Glomerular visceral epithelial cell (primary cell): Measurements from ENCODE around the gene SIGLEC9.

Source experiments
- DNase-seq: peaks from one replicate; pipeline ENCODE4 v3.0.0-alpha.2; 2016; ENCODE audit errors: extremely low spot score

SIGLEC9 gene

GRCh38 chr19:51144482-51145045 lies 19.9 kb downstream of the SIGLEC9 start:
- DNase-seq, result no peak

- no peak for DNase-seq
Measured at GRCh38 chr19:51145916-51146493, 21.3 kb downstream of the SIGLEC9 start.

GRCh38 chr19:51146751-51147150 lies 22.0 kb downstream of the SIGLEC9 start:
- no peak for DNase-seq

- no peak for DNase-seq
Measured at GRCh38 chr19:51147663-51148062, 23.0 kb downstream of the SIGLEC9 start.

- no peak for DNase-seq
Measured at GRCh38 chr19:51148580-51148979, 23.9 kb downstream of the SIGLEC9 start.

GRCh38 chr19:51150627-51151026 lies 25.9 kb downstream of the SIGLEC9 start:
- no peak for DNase-seq

GRCh38 chr19:51156710-51157109 lies 32.0 kb downstream of the SIGLEC9 start:
- no peak for DNase-seq

- no peak for DNase-seq
Measured at GRCh38 chr19:51157265-51157664, 32.6 kb downstream of the SIGLEC9 start.

- peak; percentile 47 for DNase-seq
Measured at GRCh38 chr19:51158474-51159129, 33.9 kb downstream of the SIGLEC9 start.

GRCh38 chr19:51159656-51160055 lies 35.0 kb downstream of the SIGLEC9 start:
- no peak for DNase-seq

- no peak for DNase-seq
Measured at GRCh38 chr19:51161266-51161665, 36.6 kb downstream of the SIGLEC9 start.

- DNase-seq, result no peak
Measured at GRCh38 chr19:51161867-51162496, 37.3 kb downstream of the SIGLEC9 start.

GRCh38 chr19:51163257-51163656 lies 38.6 kb downstream of the SIGLEC9 start:
- DNase-seq, result no peak

- DNase-seq, result no peak
Measured at GRCh38 chr19:51164215-51164614, 39.5 kb downstream of the SIGLEC9 start.

- DNase-seq, result no peak
Measured at GRCh38 chr19:51166846-51167490, 42.3 kb downstream of the SIGLEC9 start.

- DNase-seq, result no peak
Measured at GRCh38 chr19:51168564-51169282, 44.0 kb downstream of the SIGLEC9 start.

GRCh38 chr19:51169283-51169918 lies 44.7 kb downstream of the SIGLEC9 start:
- DNase-seq, result peak; percentile 65

GRCh38 chr19:51172223-51172622 lies 47.5 kb downstream of the SIGLEC9 start:
- DNase-seq, result no peak

GRCh38 chr19:51173681-51174080 lies 49.0 kb downstream of the SIGLEC9 start:
- DNase-seq, result no peak

- no peak for DNase-seq
Measured at GRCh38 chr19:51179256-51179655, 54.5 kb downstream of the SIGLEC9 start.
